T-cell (primary cell): Measurements from ENCODE around the gene FOXN3. TPM values are rescaled to one million over a fixed set of nuclear protein-coding genes. Genes with fewer than 3 reads are reported as not detected.

Experiments
- ATAC-seq, 4 experiments: fragments of 200-7000 bp in 3 of 4; fragments of 150-1000 bp in 1 of 4; cut with Tn5 transposase; replicated peaks in 1 of 4; 1 replicate in 3 of 4; 2 replicates in 1 of 4; pipeline ENCODE4 v1.10.0; 2021; ENCODE audit warnings: moderate library complexity in 3 of 4, mild to moderate bottlenecking in 2 of 4, moderate number of reproducible peaks in 1 of 4
- CTCF ChIA-PET, 2 donors: fragments of 300-600 bp; sonication (Branson Sonifier 250); formaldehyde crosslinking; loops; one replicate each; lab custom pipeline; 2022; ENCODE audit warnings: antibody characterized with exemption in 2 of 2; lab: Charles Lee
- POLR2A ChIA-PET, 2 donors: fragments of 300-600 bp; sonication (Branson Sonifier 250); formaldehyde crosslinking; loops; one replicate each; lab custom pipeline; 2022; ENCODE audit warnings: antibody characterized with exemption in 2 of 2; lab: Charles Lee
- DNase-seq, 35 experiments: peaks; one replicate each; pipeline versions ENCODE4 v3.0.0 to v3.0.0-alpha.2; 2013 to 2023
- H3K27ac ChIP-seq: one replicate; pipeline ENCODE4 v1.5.1; 2013; ENCODE audit warnings: low read length
- H3K27me3 ChIP-seq, 2 experiments: replicated peaks in 1 of 2; 1 replicate in 1 of 2; 2 replicates in 1 of 2; pipeline versions ENCODE4 v1.6.1 to v1.7.0; 2013; ENCODE audit warnings: low read length in 1 of 2, mixed read lengths in 1 of 2; ENCODE audit not compliant: control insufficient read depth in 2 of 2, insufficient read depth in 2 of 2; ENCODE audit errors: extremely low read depth in 1 of 2
- H3K36me3 ChIP-seq, 2 donors: 1 replicate in 1 of 2; 2 replicates in 1 of 2; pipeline versions ENCODE4 v1.6.1 to v1.7.0; 2013; ENCODE audit warnings: low read length in 1 of 2; ENCODE audit not compliant: control insufficient read depth in 2 of 2, insufficient read depth in 1 of 2; ENCODE audit errors: extremely low read depth in 1 of 2
- H3K4me1 ChIP-seq, 2 experiments: 1 replicate in 1 of 2; 2 replicates in 1 of 2; pipeline versions ENCODE4 v1.6.1 to v1.7.0; 2013; ENCODE audit warnings: low read length in 2 of 2, mixed read lengths in 1 of 2; ENCODE audit not compliant: insufficient read depth in 2 of 2, control insufficient read depth in 1 of 2; ENCODE audit errors: extremely low read depth in 1 of 2
- H3K4me3 ChIP-seq, 2 donors: 1 replicate in 1 of 2; 2 replicates in 1 of 2; pipeline versions ENCODE4 v1.5.1 to v1.7.0; 2013; ENCODE audit warnings: mild to moderate bottlenecking in 2 of 2, low read length in 1 of 2, moderate library complexity in 1 of 2; ENCODE audit not compliant: control insufficient read depth in 1 of 2; ENCODE audit errors: extremely low read depth in 1 of 2
- H3K9me3 ChIP-seq: 2 replicates; pipeline ENCODE4 v1.7.0; 2013
- H3K27ac Mint-ChIP-seq, 2 donors: one replicate each; pipeline ENCODE4 v1.8.0; 2020 to 2021; ENCODE audit warnings: mild to moderate bottlenecking in 2 of 2, mixed read lengths in 2 of 2
- H3K27me3 Mint-ChIP-seq, 2 donors: one replicate each; pipeline ENCODE4 v1.8.0; 2021 to 2022; ENCODE audit warnings: mixed read lengths in 2 of 2
- H3K36me3 Mint-ChIP-seq: one replicate; pipeline ENCODE4 v1.8.0; 2021; ENCODE audit warnings: mixed read lengths
- H3K4me1 Mint-ChIP-seq, 3 donors: one replicate each; pipeline ENCODE4 v1.8.0; 2020 to 2022; ENCODE audit warnings: mixed read lengths in 3 of 3, mild to moderate bottlenecking in 1 of 3
- H3K4me3 Mint-ChIP-seq, 3 donors: one replicate each; pipeline ENCODE4 v1.8.0; 2020 to 2022; ENCODE audit warnings: mild to moderate bottlenecking in 3 of 3, mixed read lengths in 3 of 3, moderate library complexity in 3 of 3
- H3K9me3 Mint-ChIP-seq, 3 donors: one replicate each; pipeline ENCODE4 v1.8.0; 2020 to 2022; ENCODE audit warnings: mixed read lengths in 3 of 3
- WGBS: methylation state at CpG from one replicate; pipeline ENCODE4 v1.1.5; 2013; ENCODE audit warnings: missing lambda C conversion rate; ENCODE audit not compliant: insufficient coverage; 5-methylcytosine and 5-hydroxymethylcytosine counted together
- total RNA-seq, 35 experiments: library from RNA in 6 of 35; stranded (reverse) in 6 of 35; fragments of 120-200 nt in 1 of 35; gene quantifications; one replicate each; pipeline versions ENCODE4 v1.2.1 to v1.2.4 and lab custom pipeline; 2013 to 2026

The FOXN3 gene
- total RNA-seq, 5 donors from 2014 or later (not counting 1 experiment from before 2014, with no cell fraction given): 92.8 to 176 (median 103) TPM

DNA sequence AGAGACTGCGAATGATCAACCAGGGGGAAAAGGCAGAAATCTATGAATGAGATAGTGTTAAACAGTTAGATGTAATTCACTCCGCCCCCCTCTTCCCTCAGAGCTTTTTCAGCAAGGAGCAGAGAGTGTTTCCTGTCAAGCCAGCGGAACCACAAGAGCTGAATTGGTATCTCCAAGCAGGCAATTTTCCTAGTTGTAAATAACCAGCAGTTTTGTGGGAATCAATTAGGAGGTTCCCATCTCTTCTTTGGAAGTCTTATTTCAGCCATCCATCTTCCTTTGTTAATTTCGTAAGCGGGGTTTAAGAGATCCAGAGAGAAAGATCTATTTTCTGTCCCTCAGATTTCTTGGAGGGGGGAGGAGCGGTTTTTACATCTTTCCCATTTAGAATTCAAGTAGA lies 178.0 kb downstream of the FOXN3 start:
- Mint-ChIP-seq H3K36me3 (peaks cover 41% of the 10 kb centered on the region), H3K4me1 (peaks cover 59 to 73% (median 71%) of the 10 kb centered on the region in 3 donors), H3K27me3 (no peaks in the 10 kb centered on the region), H3K4me3 (no peak overlapping the region), H3K9me3 (peaks cover 0 to 2% (median 0%) of the 10 kb centered on the region in 3 donors), H3K27ac (no peak overlapping the region)
- DNase-seq (no peak), ATAC-seq (no peak)
- H3K27ac ChIP-seq: no peak overlapping the region
- no peaks in the 10 kb centered on the region for H3K9me3 ChIP-seq
- POLR2A ChIA-PET: no interaction called here
- CTCF ChIA-PET: interaction anchor here in 1 of 2 donors (0.6 kb wide), 1 partner anchor 389 kb away, joined by 3 read pairs; no protein-coding TSS in a partner anchor
- no peaks in the 10 kb centered on the region for H3K27me3 ChIP-seq
- H3K4me3 ChIP-seq: no peak overlapping the region
- H3K36me3 ChIP-seq: no peaks in the 10 kb centered on the region
- WGBS: no CpG with 5 or more reads among the region's 6 CpGs
- peaks cover 0 to 19% of the 10 kb centered on the region in 2 experiments for H3K4me1 ChIP-seq

DNA sequence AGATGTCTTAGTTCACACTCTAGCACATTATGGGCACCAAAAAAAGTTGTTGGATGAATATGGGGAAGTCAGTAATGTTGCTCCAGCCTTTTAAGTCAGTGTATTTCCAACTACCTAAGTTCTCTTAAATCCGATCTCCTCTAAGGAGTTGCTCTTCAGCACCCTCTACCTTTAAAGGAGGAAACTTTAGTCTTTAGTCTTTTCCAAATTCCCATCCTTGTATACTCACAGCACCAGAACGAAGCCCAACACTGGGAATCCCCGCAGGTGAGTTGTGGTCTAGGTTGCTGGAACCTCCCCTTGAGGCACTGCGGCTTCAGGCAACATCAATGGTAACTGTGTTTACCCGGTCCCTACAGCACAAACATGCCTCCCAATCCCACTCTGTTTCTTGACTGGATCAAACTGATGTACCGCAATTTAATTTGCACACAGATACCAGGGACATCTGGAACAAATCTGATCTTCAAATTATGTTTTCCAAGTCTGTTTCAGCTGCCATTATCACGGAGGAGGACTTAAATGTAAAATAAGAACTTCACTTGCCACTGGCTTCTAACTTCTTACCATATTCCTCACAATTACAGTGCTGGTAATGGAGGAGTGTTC lies 179.0 kb downstream of the FOXN3 start:
- no peaks in the 10 kb centered on the region for H3K9me3 ChIP-seq
- H3K27me3 ChIP-seq: no peaks in the 10 kb centered on the region
- Mint-ChIP-seq H3K9me3 (peaks cover 0 to 2% (median 0%) of the 10 kb centered on the region in 3 donors), H3K36me3 (peaks cover 44% of the 10 kb centered on the region), H3K27me3 (no peaks in the 10 kb centered on the region), H3K27ac (no peak overlapping the region), H3K4me3 (no peak overlapping the region), H3K4me1 (peaks cover 59 to 75% (median 74%) of the 10 kb centered on the region in 3 donors)
- ChIA-PET CTCF (no interaction called here), POLR2A (no interaction called here)
- H3K4me3 ChIP-seq: no peak overlapping the region
- DNase-seq (no peak), ATAC-seq (no peak)
- H3K36me3 ChIP-seq: peaks cover 0 to under 1% of the 10 kb centered on the region in 2 donors
- no peak overlapping the region for H3K27ac ChIP-seq
- peaks cover 0 to 19% of the 10 kb centered on the region in 2 experiments for H3K4me1 ChIP-seq
- WGBS: 90% methylated on average over 6 of the region's 7 CpGs

DNA sequence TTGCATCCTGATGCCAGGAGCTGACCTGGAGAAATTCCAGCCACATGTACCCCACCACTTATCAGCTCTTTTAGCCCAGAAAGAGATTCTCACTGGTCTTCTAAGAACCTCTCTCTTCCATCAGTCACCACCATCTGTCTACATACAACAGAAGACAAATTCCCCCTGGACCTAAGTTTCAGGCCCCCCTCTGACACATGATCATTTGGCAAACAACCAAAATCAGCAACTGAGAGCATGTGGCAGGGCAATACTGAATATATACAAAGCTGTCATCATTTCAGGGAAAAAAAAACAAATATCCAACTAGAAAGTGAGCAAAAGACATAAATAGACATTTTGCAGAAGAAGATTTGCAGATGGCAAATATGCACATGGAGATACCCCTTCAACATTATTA lies 180.2 kb downstream of the FOXN3 start:
- H3K27ac ChIP-seq: no peak overlapping the region
- no peaks in the 10 kb centered on the region for H3K9me3 ChIP-seq
- POLR2A ChIA-PET: no interaction called here
- no peaks in the 10 kb centered on the region for H3K27me3 ChIP-seq
- CTCF ChIA-PET: no interaction called here
- ATAC-seq: no peak
- no peak for DNase-seq
- no peak overlapping the region for H3K4me3 Mint-ChIP-seq
- H3K9me3 Mint-ChIP-seq: peaks cover 0 to 2% (median 0%) of the 10 kb centered on the region in 3 donors
- H3K36me3 ChIP-seq: peaks cover 0 to 3% of the 10 kb centered on the region in 2 donors
- no peak overlapping the region for H3K4me3 ChIP-seq
- no peak overlapping the region for H3K27ac Mint-ChIP-seq
- peaks cover 0 to 17% of the 10 kb centered on the region in 2 experiments for H3K4me1 ChIP-seq
- H3K4me1 Mint-ChIP-seq: peaks cover 51 to 72% (median 71%) of the 10 kb centered on the region in 3 donors
- H3K27me3 Mint-ChIP-seq: no peaks in the 10 kb centered on the region
- H3K36me3 Mint-ChIP-seq: peaks cover 49% of the 10 kb centered on the region

DNA sequence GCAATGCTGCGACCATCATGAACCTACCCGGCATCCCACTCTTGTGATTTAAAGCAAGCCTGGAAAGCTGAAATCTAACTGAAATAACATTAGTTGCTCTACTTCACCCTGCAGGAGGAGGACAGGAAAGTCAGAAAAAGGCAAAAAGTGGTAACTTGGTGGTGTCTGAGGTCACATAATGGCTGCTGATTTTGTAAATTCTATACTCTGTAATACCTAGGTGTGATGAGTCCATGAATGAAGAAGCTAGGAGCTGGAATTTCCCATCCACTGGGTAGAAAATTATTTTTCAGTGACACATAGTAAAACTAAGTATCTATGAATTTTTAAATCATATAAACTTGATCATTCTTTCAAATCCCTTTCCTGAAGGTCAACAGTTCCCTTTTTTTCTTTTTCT lies 183.8 kb downstream of the FOXN3 start:
- Histone ChIP-seq H3K4me1 (peaks cover 2 to 7% of the 10 kb centered on the region in 2 experiments), H3K4me3 (no peak overlapping the region), H3K9me3 (no peaks in the 10 kb centered on the region), H3K27me3 (no peaks in the 10 kb centered on the region), H3K27ac (no peak overlapping the region), H3K36me3 (peaks cover 0 to 7% of the 10 kb centered on the region in 2 donors)
- Mint-ChIP-seq H3K27me3 (no peaks in the 10 kb centered on the region), H3K36me3 (peaks cover 41% of the 10 kb centered on the region), H3K4me3 (no peak overlapping the region), H3K9me3 (peaks cover 0 to 2% (median 0%) of the 10 kb centered on the region in 3 donors), H3K27ac (no peak overlapping the region), H3K4me1 (peaks cover 54 to 76% (median 72%) of the 10 kb centered on the region in 3 donors)
- DNase-seq (no peak), ATAC-seq (no peak)
- no CpG with 5 or more reads among the region's 2 CpGs for WGBS
- CTCF ChIA-PET: no interaction called here
- POLR2A ChIA-PET: no interaction called here

DNA sequence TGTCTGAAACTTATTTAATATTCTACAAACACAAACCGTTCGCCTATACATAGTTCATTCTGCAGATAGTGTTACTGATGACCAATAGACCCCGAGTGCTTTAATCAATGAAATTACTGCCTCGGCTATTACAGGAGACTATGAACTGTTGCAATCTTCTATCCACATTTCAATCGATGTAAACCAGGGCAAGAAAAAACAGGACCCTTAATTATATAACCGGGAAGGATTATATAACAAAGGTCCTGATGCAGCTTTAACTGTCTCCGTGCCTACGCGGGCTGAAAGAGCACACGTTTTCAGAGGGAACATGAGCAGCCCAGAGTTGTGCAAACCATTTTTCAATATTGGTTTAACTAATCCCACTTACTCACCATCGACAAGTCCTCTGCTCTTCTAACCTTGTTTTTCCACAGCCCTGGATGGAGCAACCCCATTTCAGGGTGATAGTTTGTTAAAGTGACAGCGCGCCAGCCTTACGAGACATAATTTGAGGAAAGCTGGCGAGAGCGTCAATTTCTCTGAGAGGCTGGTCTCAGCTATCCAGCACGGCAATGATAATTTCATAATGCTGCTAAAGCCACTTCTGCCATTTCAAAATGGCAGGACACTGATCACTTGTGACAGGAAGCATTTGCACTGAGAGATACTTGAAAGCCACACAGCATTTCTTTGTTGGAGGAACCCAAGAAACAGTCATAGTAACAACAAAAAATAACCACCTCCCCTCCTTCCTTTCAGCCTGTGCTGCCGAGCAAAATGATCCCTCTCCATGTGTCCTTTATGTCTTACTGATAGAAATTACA lies 184.6 kb downstream of the FOXN3 start:
- Mint-ChIP-seq H3K27me3 (no peaks in the 10 kb centered on the region), H3K36me3 (peaks cover 34% of the 10 kb centered on the region), H3K27ac (peak overlapping the region in 1 of 2 donors; percentile 19), H3K4me3 (no peak overlapping the region), H3K9me3 (peaks cover 0 to 2% (median 0%) of the 10 kb centered on the region in 3 donors), H3K4me1 (peaks cover 58 to 78% (median 76%) of the 10 kb centered on the region in 3 donors)
- H3K4me1 ChIP-seq: peaks cover 2 to 11% of the 10 kb centered on the region in 2 experiments
- no peak for DNase-seq
- no peak overlapping the region for H3K27ac ChIP-seq
- WGBS: 91% methylated on average over 15 of the region's 18 CpGs
- POLR2A ChIA-PET: no interaction called here
- H3K4me3 ChIP-seq: no peak overlapping the region
- no peaks in the 10 kb centered on the region for H3K9me3 ChIP-seq
- ATAC-seq: no peak
- H3K27me3 ChIP-seq: no peaks in the 10 kb centered on the region
- peaks cover 0 to 7% of the 10 kb centered on the region in 2 donors for H3K36me3 ChIP-seq
- CTCF ChIA-PET: no interaction called here

DNA sequence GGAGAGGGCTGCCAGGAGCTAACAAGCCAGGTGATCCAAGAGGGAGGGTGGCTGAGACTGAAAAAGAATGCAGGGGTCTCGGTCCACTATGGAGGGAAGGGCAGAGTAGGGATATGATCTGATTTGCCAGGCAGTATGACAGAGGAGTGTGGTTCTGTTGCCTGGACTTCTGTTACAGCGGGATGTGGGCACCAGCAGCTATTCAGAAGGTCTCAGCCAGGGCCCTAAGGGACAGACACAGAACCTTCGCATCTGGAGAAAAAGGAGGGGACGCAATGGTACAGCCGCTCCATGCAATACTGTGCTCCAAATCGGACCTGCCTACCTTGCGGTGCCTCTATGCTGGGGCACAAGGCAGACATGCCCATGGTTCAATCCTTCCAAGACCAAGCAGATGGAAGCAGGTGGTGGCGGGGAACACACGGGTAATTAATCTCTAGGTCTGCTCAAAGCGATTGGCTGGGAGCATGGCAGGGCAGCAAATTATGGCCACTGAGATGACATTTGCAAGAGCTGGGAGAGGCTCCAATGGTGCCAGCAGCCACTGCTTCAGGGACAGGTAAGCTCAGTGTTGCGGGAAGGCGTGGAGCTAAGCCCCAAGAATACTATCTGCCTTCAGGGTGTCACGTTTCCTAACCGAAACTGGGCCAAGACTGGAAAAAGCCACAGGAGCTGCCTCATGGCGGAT lies 185.5 kb downstream of the FOXN3 start:
- H3K4me3 Mint-ChIP-seq: no peak overlapping the region
- over 99% methylated on average over 12 of the region's 15 CpGs for WGBS
- ChIA-PET CTCF (no interaction called here), POLR2A (no interaction called here)
- peaks cover 0 to 7% of the 10 kb centered on the region in 2 donors for H3K36me3 ChIP-seq
- no peak overlapping the region for H3K27ac ChIP-seq
- no peaks in the 10 kb centered on the region for H3K27me3 Mint-ChIP-seq
- peaks cover 28% of the 10 kb centered on the region for H3K36me3 Mint-ChIP-seq
- no peaks in the 10 kb centered on the region for H3K9me3 Mint-ChIP-seq
- no peaks in the 10 kb centered on the region for H3K27me3 ChIP-seq
- H3K27ac Mint-ChIP-seq: no peak overlapping the region
- H3K4me1 ChIP-seq: peaks cover 2 to 11% of the 10 kb centered on the region in 2 experiments
- no peak overlapping the region for H3K4me3 ChIP-seq
- H3K4me1 Mint-ChIP-seq: peaks cover 64 to 85% (median 80%) of the 10 kb centered on the region in 3 donors
- no peaks in the 10 kb centered on the region for H3K9me3 ChIP-seq
- DNase-seq (no peak), ATAC-seq (no peak)
